Testis (tissue), 3 donors: Measurements from ENCODE around the gene CACTIN. TPM values are rescaled to one million over a fixed set of nuclear protein-coding genes. Genes with fewer than 3 reads are reported as not detected.

Experiments used
- DNase-seq: peaks from one replicate; pipeline ENCODE4 v3.0.0-alpha.2; 2019
- H3K27ac ChIP-seq, 2 donors: fragments of 200-600 bp; sonication (generic); one replicate each; pipeline ENCODE4 v1.5.1; 2019
- H3K27me3 ChIP-seq: fragments of 200-600 bp; sonication (generic); one replicate; pipeline ENCODE4 v1.5.1; 2019
- H3K36me3 ChIP-seq: fragments of 200-600 bp; sonication (generic); one replicate; pipeline ENCODE4 v1.5.1; 2017; ENCODE audit warnings: low read depth; ENCODE audit errors: missing control alignments
- H3K4me1 ChIP-seq: fragments of 200-600 bp; sonication (generic); one replicate; pipeline ENCODE4 v1.5.1; 2019
- H3K4me3 ChIP-seq, 2 donors: fragments of 200-600 bp; sonication (generic); one replicate each; pipeline ENCODE4 v1.5.1; 2017 to 2019
- H3K9me3 ChIP-seq: fragments of 200-600 bp; sonication (generic); one replicate; pipeline ENCODE4 v1.5.1; 2017
- CTCF ChIP-seq, 3 experiments: fragments of 450-650 bp in 2 of 3; fragments of 200-600 bp in 1 of 3; sonication (generic) in 1 of 3; IDR thresholded peaks; one replicate each; pipeline ENCODE4 v1.5.1; 2016 to 2019; ENCODE audit warnings: antibody characterized with exemption in 3 of 3, mild to moderate bottlenecking in 2 of 3, moderate library complexity in 1 of 3
- POLR2A ChIP-seq: fragments of 450-650 bp; IDR thresholded peaks from one replicate; pipeline ENCODE4 v1.6.1; 2017; ENCODE audit warnings: antibody characterized with exemption, mild to moderate bottlenecking, moderate library complexity
- WGBS, 2 donors: methylation state at CpG; one replicate each; pipeline ENCODE4 v1.1.5; 2018; 5-methylcytosine and 5-hydroxymethylcytosine counted together
- intact Hi-C: fragments of 100-400 bp; cut with DNase I; formaldehyde crosslinking; loops from one replicate; pipeline ENCODE4 v1.15.1; 2023; ENCODE audit warnings: low total_unique reads
- polyA plus RNA-seq: library from polyadenylated mRNA; stranded (reverse); fragments of 350-450 nt; fragmentation: Illumina TruSeq; extraction: RNeasy Lipid Tissue Mini Kit (QIAGEN cat#74804); gene quantifications from one replicate; pipeline ENCODE4 v1.2.3, GENCODE V29; 2014; ENCODE audit warnings: low read depth, low replicate concordance; ENCODE audit not compliant: insufficient read depth
- total RNA-seq, 2 donors: library from RNA; depleted of rRNA; stranded (reverse); fragments of >200 nt; gene quantifications; one replicate each; pipeline ENCODE4 v1.2.3, GENCODE V29; 2016

Gene CACTIN
- total and polyA plus RNA-seq, 3 donors from 2014 or later = 26.9 to 57.5 (median 52.8) TPM

GRCh38 chr19:3660493-3661219 lies 34.1 kb upstream of the CACTIN start:
- intact Hi-C loops = no loop called here

GRCh38 chr19:3659746-3660112 lies 33.1 kb upstream of the CACTIN start:
- WGBS, 2 donors = 90 to 92% methylated on average over 22 of the region's 22 CpGs

More at GRCh38 chr19:3660493-3661219, 34.1 kb upstream of the CACTIN start:
- no peaks in the 10 kb centered on the region for H3K27me3 ChIP-seq
- no peak for TF ChIP-seq POLR2A
- TF ChIP-seq CTCF (IDR thresholded peaks at IDR 0.05) = no peak
- no peak overlapping the region for H3K27ac ChIP-seq
- H3K9me3 ChIP-seq = no peaks in the 10 kb centered on the region
- 88 to 89% methylated on average over 15 to 23 of the region's 23 CpGs for WGBS, 2 donors
- DNase-seq = no peak
- no peak overlapping the region for H3K4me3 ChIP-seq
- H3K4me1 ChIP-seq = peaks cover 3% of the 10 kb centered on the region
- no peaks in the 10 kb centered on the region for H3K36me3 ChIP-seq

GRCh38 chr19:3658870-3659745 lies 32.5 kb upstream of the CACTIN start:
- Histone ChIP-seq H3K36me3 (no peaks in the 10 kb centered on the region), H3K4me3 (no peak overlapping the region), H3K4me1 (peaks cover 3% of the 10 kb centered on the region), H3K27me3 (no peaks in the 10 kb centered on the region), H3K9me3 (no peaks in the 10 kb centered on the region), H3K27ac (no peak overlapping the region)
- intact Hi-C loops = no loop called here
- WGBS, 2 donors = 76 to 85% methylated on average over 21 to 37 of the region's 37 CpGs
- no peak for TF ChIP-seq POLR2A
- no peak for TF ChIP-seq CTCF (IDR thresholded peaks at IDR 0.05)
- DNase-seq = no peak

More at GRCh38 chr19:3659746-3660112, 33.1 kb upstream of the CACTIN start:
- Histone ChIP-seq H3K4me3 (no peak overlapping the region), H3K9me3 (no peaks in the 10 kb centered on the region), H3K36me3 (no peaks in the 10 kb centered on the region), H3K27ac (no peak overlapping the region), H3K4me1 (peaks cover 3% of the 10 kb centered on the region), H3K27me3 (no peaks in the 10 kb centered on the region)
- intact Hi-C loops = no loop called here
- TF ChIP-seq POLR2A (no peak), CTCF (IDR thresholded peaks at IDR 0.05) (no peak)
- no peak for DNase-seq

- Histone ChIP-seq H3K4me1 (peaks cover 3% of the 10 kb centered on the region), H3K27me3 (no peaks in the 10 kb centered on the region), H3K36me3 (no peaks in the 10 kb centered on the region), H3K27ac (no peak overlapping the region), H3K9me3 (no peaks in the 10 kb centered on the region), H3K4me3 (no peak overlapping the region)
- intact Hi-C loops = no loop called here
- 65 to 73% methylated on average over 14 to 36 of the region's 39 CpGs for WGBS, 2 donors
- no peak for TF ChIP-seq POLR2A
- TF ChIP-seq CTCF (IDR thresholded peaks at IDR 0.05) = no peak
- peak; percentile 62 for DNase-seq
These were observed 31.6 kb upstream of the CACTIN start for GRCh38 chr19:3658004-3658869.
